DMS 273 (cell line): ENCODE results near the gene VWA8.

Source experiments
- DNase-seq: peaks from one replicate; lab custom pipeline; 2025; ENCODE audit not compliant: unreplicated experiment; lab: John Stamatoyannopoulos, UW

VWA8 gene

DNA sequence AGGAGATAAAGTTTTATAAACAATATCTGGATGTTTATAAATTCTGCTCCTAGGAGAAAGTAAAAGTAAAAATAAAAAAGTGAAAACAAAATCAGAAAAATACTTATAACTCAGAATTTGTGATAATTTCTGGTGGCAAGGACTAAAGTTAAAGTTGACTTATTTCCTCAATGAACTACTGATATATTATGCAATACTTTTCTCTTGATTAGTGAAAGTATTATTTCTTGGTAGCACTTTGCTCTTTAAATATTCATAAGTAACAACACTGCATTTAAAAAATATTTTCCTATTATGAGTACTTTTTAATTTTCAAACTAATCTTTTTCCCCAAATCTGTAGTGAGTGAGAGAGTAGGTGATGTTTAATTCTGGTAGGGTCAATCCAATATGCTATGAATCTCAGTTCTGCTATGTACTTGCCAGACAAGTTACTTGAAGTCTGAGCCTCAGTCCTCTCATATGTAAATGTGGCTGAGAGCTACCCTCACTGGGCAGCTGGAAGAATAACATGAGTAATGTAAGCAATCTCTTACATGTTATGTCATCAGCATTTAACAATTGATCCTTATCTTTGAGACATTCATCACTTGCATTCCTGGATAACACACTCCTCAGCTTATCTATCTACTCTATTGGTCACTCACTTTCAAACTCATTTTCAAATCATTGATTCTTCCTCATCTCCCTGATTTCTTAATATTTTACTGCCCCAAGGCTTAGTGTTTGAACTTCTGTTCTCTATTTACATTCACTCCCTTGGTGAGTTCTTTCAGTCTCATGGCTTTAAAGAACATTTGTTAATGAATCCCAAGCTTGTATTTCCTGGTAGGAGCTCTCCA lies 264.5 kb downstream of the VWA8 start:
- DNase-seq = peak; percentile 38

DNA sequence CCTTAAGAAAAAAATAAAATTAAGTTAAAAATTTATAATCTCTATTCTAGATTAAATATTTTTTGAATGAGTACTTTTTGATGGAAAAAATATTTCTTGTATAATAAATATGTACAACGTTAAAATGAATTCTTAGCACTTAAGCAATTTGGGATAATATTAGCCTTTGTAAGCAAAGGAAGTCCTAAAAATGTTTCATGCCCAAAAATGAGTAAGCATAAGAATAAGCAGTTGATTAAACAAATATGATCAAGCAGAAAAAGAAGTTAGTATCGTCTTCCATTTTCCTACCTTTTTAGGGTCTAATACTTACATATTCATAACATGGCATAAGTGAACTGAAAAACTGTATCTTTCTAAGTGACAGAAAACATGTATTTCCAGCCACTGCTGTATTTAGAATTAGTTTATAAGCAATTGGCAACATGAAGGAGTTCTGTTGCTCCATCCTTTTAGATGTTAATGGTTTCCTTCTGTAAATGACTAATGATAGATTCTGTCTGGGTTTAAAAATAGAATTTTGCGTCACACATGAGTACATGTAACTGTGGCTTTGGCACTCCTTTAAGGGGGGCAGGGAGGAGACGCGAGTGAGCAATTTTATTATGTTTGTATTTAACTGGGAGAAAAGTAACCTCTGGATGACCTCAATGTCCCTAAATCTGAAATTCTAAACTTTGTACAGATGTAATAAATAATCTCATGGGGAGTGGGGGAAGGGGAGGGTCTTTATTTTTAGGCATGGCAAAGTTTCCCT lies 266.2 kb downstream of the VWA8 start:
- DNase-seq = peak; percentile 8

DNA sequence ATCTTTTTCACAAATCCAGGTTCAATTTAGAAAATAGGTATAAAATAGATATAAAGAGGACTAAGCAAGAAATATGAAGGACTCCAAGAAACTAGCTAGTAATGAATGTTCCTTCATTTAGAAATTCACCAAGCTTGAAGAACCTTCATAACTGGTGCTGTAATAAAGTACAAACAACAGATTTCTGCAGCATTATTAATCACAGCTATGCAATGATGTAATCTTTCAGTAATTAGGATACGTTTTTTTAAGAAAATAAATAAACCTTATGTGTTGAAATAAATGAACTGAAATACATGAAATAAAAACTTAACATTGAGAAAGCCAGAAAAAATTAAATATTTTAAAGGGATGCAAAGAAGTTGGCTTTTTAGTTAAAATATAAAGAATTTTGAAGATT lies 267.5 kb downstream of the VWA8 start:
- no peak for DNase-seq

DNA sequence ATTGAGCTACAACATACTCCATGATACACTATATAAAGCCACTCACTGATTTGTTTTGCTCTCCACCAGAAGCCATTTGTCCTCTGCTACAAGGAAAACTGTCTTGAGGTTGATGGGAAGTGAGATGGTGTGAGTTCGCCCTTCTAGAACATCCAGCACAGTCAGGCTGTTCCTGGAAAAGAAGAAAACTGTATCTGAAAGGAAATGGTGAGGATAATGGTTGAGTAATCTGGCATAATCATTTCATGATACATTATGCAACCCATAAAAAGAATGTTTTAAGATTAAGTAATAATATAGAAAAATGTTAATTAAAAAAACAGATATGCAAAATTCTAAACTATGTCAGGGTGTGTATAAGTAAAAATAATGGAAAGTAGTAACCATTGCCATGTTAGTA lies 269.6 kb downstream of the VWA8 start:
- DNase-seq = no peak

DNA sequence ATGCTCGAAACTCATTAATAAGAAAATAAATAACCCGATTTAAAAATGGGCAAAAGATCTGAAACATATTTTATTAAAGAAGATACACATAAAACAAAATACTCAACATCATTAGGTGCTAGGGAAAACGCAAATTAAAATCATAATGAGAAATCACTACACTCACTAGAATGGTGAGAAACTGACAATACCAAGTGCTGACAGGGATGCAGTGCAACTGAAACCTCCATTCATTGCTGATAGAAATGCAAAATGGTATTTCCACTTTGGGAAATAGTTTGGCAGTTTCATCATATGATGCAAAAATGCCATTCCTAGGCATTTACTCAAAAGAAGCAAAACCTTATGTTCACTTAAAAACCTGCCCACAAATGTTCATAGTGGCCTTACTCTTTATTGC lies 278.1 kb downstream of the VWA8 start:
- no peak for DNase-seq

DNA sequence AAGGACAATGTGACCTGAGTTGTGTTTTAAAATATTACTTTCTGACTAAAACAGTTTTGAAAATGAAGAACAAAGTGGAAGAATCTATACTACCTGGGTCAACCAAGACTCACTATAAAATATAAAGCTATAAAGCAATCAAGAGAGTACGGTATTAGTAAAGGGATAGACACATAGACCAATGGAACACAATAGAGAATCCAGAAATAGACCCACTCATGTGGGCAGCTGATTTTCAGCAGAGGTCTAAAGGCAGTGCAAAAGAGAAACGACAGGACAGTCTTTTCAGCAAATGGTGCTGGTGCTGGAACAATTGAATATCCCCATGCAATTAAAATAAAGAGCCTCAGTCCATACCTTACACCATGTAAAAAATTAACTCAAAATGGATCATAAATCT lies 278.9 kb downstream of the VWA8 start:
- no peak for DNase-seq

DNA sequence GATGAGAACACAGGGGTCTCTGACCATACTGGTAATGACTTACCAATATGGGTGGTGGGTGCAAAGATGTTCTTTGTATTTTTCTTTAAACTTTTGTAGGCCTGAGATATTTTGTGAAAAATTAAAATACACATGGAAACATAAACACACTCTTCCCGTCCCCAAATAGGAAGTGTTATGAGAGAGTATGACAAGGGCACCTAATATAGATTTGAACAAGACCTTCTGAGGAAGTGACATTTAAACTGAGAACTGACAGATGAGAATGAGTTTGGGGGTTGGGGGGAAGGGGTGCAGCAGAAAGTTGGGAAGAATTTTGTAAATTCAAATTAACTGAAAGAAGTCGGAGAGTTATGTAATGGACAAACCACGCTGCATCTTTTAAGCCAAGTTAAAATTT lies 279.3 kb downstream of the VWA8 start:
- DNase-seq = no peak

DNA sequence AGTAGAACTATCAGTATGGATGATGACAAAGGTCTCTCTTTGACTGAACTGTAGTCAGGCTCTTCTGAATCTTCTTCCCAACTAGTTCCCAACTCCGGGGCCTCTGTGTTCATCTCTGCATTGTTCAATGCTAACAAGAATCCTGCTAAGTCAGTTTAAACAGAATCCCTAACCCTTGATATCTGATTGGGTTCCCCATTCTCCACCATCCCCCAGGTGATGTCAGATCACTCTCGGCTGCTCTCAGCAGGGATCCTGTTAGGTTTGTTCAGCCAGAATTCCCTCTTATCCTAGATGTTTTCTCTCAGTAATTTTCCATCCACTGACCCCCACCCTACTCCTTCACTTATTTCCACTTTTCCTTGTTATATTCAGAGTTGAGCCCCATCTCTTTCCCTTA lies 280.0 kb downstream of the VWA8 start:
- DNase-seq = no peak

DNA sequence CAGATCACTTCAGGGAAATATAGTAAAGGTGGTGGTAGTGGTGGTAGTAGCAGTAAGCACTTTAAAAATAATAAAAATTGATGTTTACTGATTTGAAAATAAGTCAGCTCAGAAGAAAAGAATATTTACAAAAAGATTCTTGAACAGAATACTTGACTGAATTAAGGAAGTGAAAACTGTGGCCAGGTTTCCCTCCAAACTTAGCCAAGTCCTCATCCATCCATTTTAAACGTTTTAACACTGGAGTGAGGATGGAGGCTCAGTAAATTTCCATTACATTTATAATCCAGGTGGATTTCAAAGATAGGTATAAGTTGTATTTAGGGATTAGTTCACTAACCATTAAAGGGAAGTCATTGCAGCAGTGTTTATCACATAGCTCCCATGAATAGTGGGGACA lies 282.1 kb downstream of the VWA8 start:
- no peak for DNase-seq

DNA sequence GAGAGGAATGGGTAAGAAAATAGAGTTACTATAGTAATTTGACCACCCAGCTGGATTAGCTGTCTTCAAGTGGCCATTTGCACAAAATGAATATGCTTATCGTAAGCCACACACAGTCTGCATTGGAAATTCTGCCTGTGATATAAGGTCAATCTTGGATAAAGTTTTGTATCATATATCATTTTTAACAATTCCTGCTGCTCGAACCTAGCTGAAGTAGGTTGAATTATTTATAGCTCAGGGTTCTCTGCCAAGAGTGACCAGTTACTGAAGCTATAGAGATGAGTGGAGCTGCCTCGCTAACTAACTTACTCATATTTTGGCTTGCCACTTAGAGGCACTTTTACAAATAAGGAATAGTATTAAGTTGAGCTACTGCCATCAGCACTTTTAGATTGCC lies 282.7 kb downstream of the VWA8 start:
- no peak for DNase-seq

DNA sequence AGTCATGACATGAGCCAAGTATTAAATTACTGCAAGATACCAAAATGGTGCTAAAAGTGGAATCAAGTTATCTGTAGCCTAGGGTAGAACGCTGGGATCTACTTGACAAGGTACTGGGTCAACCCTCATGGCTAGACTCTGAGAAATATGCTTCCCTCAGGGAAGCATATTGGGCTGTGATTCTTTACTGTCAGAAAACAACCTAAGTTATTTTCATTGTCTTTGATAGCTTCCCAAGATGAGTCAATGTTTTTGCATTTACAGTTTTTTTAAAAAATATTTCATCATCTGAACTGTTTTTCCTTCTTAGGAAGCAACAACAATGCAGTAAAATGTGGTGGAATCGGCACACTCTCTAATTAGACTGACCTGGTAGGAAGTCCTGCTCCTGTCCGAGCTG lies 285.6 kb downstream of the VWA8 start:
- no peak for DNase-seq

DNA sequence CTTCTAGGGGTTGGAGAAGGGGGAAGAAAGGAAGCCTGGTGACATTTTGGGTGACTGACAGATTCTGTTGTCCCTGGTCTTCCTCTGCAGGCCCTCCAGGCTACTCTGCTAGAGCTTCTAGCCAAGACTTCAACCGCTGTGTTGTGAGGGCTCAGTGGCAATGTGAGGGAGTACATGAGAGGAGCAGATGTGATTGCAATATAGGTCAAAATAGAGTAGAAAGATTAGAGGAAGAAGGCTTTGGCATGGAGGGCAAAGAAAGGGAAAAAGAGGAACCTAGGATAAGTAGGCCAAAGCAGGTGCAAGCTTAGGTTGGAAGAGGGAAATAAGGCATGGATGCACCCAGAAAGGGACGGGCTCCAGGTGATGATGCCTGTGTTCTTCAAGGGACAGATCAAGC lies 286.7 kb downstream of the VWA8 start:
- no peak for DNase-seq

DNA sequence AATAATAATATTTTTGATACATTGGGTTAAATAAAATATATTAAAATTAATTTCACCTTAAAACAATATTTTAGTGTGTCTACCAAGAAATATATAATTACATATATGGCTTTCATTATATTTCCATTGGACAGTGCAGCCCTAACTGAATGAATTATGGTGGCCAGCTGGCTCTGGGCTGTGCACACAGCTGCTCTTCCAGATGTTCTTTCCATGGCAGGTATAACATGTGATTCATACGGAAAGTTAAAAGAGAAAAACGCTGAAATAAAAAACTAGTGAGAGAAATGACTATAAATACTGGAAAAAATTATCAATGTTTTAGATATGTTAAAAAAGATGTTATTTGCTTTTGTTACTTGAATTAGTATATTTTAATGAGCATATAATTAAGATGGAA lies 287.3 kb downstream of the VWA8 start:
- peak; percentile 48 for DNase-seq

DNA sequence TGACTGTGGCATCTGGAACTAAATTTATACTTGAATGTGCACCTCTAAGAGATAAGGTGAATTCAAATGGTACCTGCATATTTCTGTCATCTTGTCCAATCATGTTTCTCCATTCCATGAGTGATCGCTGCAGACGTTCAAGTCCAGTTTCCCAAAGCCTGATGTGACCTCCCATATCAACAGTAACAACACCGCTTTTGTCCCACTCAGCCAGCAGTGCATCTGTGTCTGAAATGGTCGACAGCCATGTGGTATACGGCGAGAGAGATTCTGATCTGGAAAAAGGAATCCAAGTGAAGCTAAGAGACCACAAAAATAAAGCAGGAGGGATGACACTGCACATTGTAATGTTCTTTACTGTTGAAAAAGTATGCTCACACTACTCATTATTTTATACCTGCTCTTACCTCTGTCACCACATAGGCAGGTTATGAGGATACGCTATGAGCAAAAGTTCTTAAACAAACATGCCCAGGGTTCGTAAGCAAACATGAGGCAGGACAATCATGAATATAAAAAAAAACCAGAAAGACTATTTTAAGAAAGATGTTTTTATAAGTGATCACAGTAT lies 290.0 kb downstream of the VWA8 start:
- DNase-seq = no peak

DNA sequence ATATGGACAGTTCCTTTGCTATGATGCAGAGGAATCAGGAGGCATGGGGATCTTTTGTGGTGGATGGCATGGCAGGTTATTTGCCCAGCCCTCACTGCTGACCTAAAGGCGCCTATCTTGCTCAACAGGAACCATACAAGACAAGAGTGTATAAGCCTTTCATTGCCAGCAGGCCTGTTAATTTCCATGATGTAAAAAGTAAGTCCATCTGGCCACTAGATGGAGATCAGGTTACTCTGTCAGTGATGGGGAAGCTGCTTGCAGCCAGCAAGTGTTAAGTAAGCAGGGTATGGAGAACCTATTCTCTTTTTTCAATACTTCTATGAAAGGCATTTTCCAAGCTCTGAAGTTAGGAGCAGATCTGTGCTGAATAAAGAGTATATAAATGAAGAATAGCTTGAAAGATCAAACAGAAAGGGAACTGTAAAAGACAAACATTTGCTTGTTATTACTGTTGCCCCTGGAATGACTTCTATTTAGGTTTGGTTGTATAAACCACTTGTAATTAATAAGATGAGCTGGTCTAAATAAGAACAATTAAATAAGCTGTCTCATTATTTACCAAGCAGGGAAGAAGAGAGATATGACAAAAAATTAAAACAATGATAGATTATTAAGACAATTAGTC lies 292.7 kb downstream of the VWA8 start:
- peak; percentile 86 for DNase-seq

DNA sequence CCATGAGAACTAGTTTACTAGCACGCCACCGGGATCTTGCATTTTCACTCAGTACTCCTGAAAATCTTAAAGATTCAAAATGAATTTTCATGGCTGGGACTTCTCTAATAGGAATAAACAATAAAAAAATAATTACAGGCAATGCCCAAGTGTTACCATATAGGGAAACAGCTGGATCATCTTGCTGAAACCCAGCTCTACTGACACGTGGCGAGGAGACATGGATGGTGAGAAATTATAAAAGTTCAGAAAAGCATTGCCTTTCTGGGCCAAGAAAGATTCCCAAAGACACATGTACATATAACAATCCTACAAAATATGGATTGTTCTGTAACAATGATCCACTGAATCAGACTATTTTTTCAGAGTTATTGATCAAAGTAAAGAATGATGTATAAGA lies 294.3 kb downstream of the VWA8 start:
- no peak for DNase-seq

DNA sequence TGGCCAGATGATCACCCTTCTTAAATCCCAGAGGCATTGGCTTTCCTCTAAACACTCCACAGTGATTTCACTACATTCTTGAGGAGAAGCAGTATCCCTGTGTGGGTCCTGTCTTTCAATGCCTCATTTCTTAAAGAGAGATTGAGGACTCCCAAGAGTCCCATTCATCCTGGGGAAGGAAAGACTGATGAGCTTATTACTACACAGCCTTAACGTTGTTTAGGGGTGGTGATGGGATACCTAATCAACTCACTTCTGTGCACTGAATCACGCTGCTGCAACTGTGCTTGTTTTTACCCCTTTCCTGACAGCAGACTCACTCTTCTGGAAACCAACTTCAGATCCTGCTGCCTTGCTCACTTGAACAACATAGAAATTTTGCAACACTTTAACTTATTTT lies 300.5 kb downstream of the VWA8 start:
- DNase-seq = no peak

DNA sequence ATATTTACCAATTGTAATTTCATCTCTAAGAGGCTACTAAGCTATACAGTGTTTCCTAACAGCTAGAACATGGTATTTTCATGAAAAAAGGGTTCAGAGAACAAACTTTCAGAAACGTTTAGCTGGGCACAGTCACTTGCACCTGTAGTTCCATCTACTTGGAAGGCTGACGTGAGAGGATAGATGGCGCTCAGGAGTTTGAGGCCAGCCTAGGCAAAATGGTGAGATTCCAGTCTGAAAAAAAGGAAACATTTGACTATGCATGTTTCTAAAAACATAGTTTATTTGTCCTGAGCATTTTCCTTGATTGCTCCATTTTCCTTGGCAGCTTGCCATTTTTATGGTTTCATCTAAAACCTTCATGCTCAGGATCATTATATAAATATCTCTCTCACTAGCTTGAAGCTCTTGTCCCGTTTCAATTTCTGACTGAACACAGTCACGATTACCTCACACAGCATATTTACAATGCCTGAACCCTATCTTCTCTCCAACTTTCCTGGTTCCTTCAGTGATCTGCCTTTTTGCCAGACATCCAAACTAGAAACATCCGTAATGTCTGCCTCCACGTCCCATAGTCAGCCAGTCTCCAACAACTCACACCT lies 302.8 kb downstream of the VWA8 start:
- DNase-seq = no peak

DNA sequence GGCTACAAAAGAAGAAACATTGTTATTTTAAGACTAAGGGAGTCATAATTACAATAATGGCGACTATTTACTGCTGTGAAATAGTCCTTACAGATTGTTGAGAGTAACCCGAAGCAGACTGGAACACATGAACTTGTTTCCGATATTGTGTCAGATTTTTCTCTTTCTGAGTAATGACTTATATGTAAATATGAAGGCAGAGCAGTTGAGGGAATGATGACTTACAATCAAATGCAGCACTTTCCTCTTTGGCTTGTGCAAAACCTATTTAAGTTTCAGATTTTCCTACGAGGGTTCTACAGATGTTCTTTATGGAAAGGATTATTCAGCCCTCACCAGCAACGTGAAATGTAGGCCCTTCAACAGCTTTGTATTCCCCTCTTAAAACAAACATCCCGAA lies 304.9 kb downstream of the VWA8 start:
- no peak for DNase-seq

DNA sequence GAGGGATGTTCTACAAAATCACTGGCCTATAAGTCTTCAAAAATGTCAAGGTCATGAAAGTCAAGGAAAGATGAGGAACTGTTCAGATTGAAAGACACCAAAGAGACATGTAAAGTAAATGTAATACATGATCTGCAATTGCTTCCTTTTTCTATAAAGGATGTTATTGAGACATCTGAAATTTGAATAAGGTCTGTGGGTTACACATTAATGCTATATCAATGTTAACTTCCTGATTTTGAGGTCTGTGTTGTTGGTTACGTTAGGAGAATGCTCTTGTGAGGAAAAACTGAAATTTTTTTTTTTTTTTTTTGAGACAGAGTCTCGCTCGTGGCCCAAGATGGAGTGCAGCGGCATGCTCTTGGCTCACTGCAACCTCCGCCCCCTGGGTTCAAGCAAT lies 306.1 kb downstream of the VWA8 start:
- no peak for DNase-seq

DNA sequence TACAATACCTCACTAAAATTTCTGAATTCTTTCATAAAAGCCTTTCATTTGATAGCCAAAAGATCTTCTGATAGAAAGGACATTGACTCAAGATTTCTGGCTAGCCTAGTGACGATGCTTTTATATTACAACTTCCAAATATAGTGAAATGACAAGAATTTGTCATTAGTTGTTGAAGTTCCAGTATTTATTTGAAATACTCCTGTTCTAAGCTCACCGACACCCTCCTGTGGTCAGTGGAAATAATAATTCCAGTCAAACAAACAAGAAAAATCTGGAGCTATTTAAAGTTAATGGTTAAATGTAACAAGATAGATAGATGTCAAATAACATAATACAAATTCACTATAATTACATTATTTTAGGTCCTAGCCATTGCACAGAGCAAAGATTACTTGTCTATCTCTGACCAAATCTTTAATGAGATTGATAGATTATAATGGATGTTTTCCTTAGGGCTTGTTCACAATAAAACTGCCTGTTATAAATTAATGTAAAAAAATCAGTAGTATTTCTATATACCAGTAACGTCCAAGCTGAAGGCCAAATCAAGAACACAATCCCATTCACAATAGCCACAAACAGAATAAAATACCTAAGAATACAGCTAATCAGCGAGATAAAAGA lies 308.1 kb downstream of the VWA8 start:
- DNase-seq = peak; percentile 38
